Measurements from ENCODE around the gene ACAP2. TPM values are rescaled to one million over a fixed set of nuclear protein-coding genes. Genes with fewer than 3 reads are reported as not detected.

The ACAP2 gene
- total RNA-seq, 4 donors from 2014 or later, result 52.9 to 62.0 (median 56.2) TPM

GRCh38 chr3:195394700-195395099 lies 48.1 kb downstream of the ACAP2 start:
- no peak for TF ChIP-seq POLR2A (IDR thresholded peaks at IDR 0.05)
- TF ChIP-seq CTCF (IDR thresholded peaks at IDR 0.05), result no peak

GRCh38 chr3:195394024-195394423 lies 48.8 kb downstream of the ACAP2 start:
- DNase-seq (ENCODE audit: low spot score in 2 of 2), result no peak
- TF ChIP-seq POLR2A (IDR thresholded peaks at IDR 0.05), result no peak
- no peak for TF ChIP-seq CTCF (IDR thresholded peaks at IDR 0.05)
- H3K4me3 ChIP-seq (ENCODE audit: low read depth, poor library complexity, severe bottlenecking), result no peak overlapping the region

More at GRCh38 chr3:195394700-195395099, 48.1 kb downstream of the ACAP2 start:
- DNase-seq (ENCODE audit: low spot score in 2 of 2), result no peak
- intact Hi-C loops (cut with DNase I; ENCODE audit: low total_unique reads), result no loop called here
- 83 to 97% methylated on average over 3 of the region's 3 CpGs for WGBS, 2 donors
- H3K4me3 ChIP-seq (ENCODE audit: low read depth, poor library complexity, severe bottlenecking), result no peak overlapping the region

GRCh38 chr3:195388380-195388779 lies 54.4 kb downstream of the ACAP2 start:
- intact Hi-C loops (cut with DNase I; ENCODE audit: low total_unique reads), result no loop called here
- no peak for TF ChIP-seq CTCF (IDR thresholded peaks at IDR 0.05)
- TF ChIP-seq POLR2A (IDR thresholded peaks at IDR 0.05), result no peak
- 70 to 71% methylated on average over 2 of the region's 2 CpGs for WGBS, 2 donors
- H3K4me3 ChIP-seq (ENCODE audit: low read depth, poor library complexity, severe bottlenecking), result no peak overlapping the region
- DNase-seq (ENCODE audit: low spot score in 2 of 2), result no peak

More at GRCh38 chr3:195394024-195394423, 48.8 kb downstream of the ACAP2 start:
- intact Hi-C loops (cut with DNase I; ENCODE audit: low total_unique reads), result no loop called here
- 94% methylated on average over 7 of the region's 7 CpGs for WGBS, 2 donors

GRCh38 chr3:195386739-195387138 lies 56.1 kb downstream of the ACAP2 start:
- TF ChIP-seq POLR2A (IDR thresholded peaks at IDR 0.05) (no peak), CTCF (IDR thresholded peaks at IDR 0.05) (no peak)
- intact Hi-C loops (cut with DNase I; ENCODE audit: low total_unique reads), result no loop called here
- 72 to 76% methylated on average over 3 of the region's 3 CpGs for WGBS, 2 donors
- H3K4me3 ChIP-seq (ENCODE audit: low read depth, poor library complexity, severe bottlenecking), result no peak overlapping the region
- no peak for DNase-seq (ENCODE audit: low spot score in 2 of 2)

- TF ChIP-seq POLR2A (IDR thresholded peaks at IDR 0.05) (no peak), CTCF (IDR thresholded peaks at IDR 0.05) (no peak)
- intact Hi-C loops (cut with DNase I; ENCODE audit: low total_unique reads), result no loop called here
- no peak for DNase-seq (ENCODE audit: low spot score in 2 of 2)
- H3K4me3 ChIP-seq (ENCODE audit: low read depth, poor library complexity, severe bottlenecking), result no peak overlapping the region
- WGBS, 2 donors, result 76 to 79% methylated on average over 2 of the region's 2 CpGs
Observed at GRCh38 chr3:195385526-195385925, 57.3 kb downstream of the ACAP2 start.

- 90 to 96% methylated on average over 1 of the region's 1 CpG for WGBS, 2 donors
- TF ChIP-seq CTCF (IDR thresholded peaks at IDR 0.05), result no peak
- no peak for TF ChIP-seq POLR2A (IDR thresholded peaks at IDR 0.05)
- DNase-seq (ENCODE audit: low spot score in 2 of 2), result no peak
- intact Hi-C loops (cut with DNase I; ENCODE audit: low total_unique reads), result no loop called here
- no peak overlapping the region for H3K4me3 ChIP-seq (ENCODE audit: low read depth, poor library complexity, severe bottlenecking)
Observed at GRCh38 chr3:195384952-195385351, 57.9 kb downstream of the ACAP2 start.
